ENCODE results near the gene RNF212.

DNA sequence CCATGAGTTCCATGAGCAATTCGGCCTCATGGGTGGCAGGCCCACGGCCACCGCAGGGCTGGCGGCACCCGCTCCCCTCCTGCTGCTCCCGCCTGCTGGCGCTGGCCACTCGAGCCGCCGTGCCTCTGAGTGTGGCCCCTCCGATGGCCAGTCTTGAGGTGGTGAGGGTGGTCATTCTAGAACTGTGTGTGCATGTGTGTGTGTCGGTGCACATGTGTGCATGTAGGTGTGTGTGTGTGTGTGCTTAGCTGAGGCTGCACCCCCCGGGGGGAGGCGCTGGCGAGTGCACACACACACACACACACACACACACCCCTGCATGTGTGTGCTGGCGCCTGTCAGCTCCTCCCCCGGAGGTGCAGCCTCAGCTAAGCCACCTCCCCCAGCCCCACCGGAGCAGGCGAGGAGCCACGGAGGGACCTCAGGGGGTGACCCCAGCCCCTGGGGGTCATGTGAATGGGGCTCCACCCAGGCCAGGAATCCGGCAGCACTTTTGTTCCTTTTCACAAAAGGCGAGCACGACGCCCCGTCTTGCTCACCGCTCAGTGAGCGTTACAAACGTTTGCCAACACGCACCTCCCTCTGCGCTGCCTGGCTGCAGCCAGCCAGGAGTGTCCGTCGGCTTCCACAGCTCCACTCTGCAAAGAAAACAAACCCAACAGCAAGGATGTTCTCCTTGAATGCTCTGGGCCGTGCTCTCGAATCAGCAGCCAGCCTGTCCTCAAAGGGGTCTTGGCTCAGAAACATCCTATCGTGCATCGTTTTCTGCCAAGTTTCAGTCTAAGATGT is 72.0 kb downstream of the RNF212 start:
- no peak for TF ChIP-seq EZH2 (IDR thresholded peaks at IDR 0.05)
- TF ChIP-seq POLR2AphosphoS5 (IDR thresholded peaks at IDR 0.05; ENCODE audit: borderline replicate concordance, low read depth, low read length), result no peak
- no peak for TF ChIP-seq FOXP2 (optimal IDR thresholded peaks at IDR 0.05; ENCODE audit: control extremely low read depth, extremely low read length, insufficient read depth)

Measured in SK-N-MC (cell line).